GM18519 (cell line): ENCODE data around the gene CADPS2.

ENCODE experiments used
- ATAC-seq: cut with Tn5 transposase; IDR thresholded peaks from one replicate; pipeline ENCODE4 v1.9.1; 2021; ENCODE audit warnings: mild to moderate bottlenecking, moderate library complexity; ENCODE audit not compliant: unreplicated experiment, low FRiP score

CADPS2 gene

GRCh38 chr7:122622682-122623081 is 263.6 kb downstream of the CADPS2 start:
- no peak for ATAC-seq

- no peak for ATAC-seq
Measured at GRCh38 chr7:122619664-122620063, 266.6 kb downstream of the CADPS2 start.

GRCh38 chr7:122618585-122619189 is 267.6 kb downstream of the CADPS2 start:
- ATAC-seq, result no peak

- ATAC-seq, result no peak
Measured at GRCh38 chr7:122616951-122617350, 269.3 kb downstream of the CADPS2 start.

- ATAC-seq, result no peak
Measured at GRCh38 chr7:122605929-122606328, 280.3 kb downstream of the CADPS2 start.

GRCh38 chr7:122604251-122604650 is 282.0 kb downstream of the CADPS2 start:
- ATAC-seq, result no peak

- ATAC-seq, result no peak
Measured at GRCh38 chr7:122602800-122603199, 283.5 kb downstream of the CADPS2 start.

- ATAC-seq, result no peak
Measured at GRCh38 chr7:122600630-122601029, 285.6 kb downstream of the CADPS2 start.

GRCh38 chr7:122600042-122600441 is 286.2 kb downstream of the CADPS2 start:
- no peak for ATAC-seq

GRCh38 chr7:122597277-122597676 is 289.0 kb downstream of the CADPS2 start:
- ATAC-seq, result no peak

- ATAC-seq, result no peak
Measured at GRCh38 chr7:122595885-122596284, 290.4 kb downstream of the CADPS2 start.

GRCh38 chr7:122588621-122589020 is 297.6 kb downstream of the CADPS2 start:
- no peak for ATAC-seq

- no peak for ATAC-seq
Measured at GRCh38 chr7:122584676-122585251, 301.5 kb downstream of the CADPS2 start.

GRCh38 chr7:122578350-122578749 is 307.9 kb downstream of the CADPS2 start:
- no peak for ATAC-seq

- no peak for ATAC-seq
Measured at GRCh38 chr7:122577449-122578003, 308.7 kb downstream of the CADPS2 start.

GRCh38 chr7:122572706-122573105 is 313.6 kb downstream of the CADPS2 start:
- no peak for ATAC-seq

- ATAC-seq, result no peak
Measured at GRCh38 chr7:122561326-122561725, 324.9 kb downstream of the CADPS2 start.

- no peak for ATAC-seq
Measured at GRCh38 chr7:122556873-122557542, 329.3 kb downstream of the CADPS2 start.

- no peak for ATAC-seq
Measured at GRCh38 chr7:122556219-122556618, 330.0 kb downstream of the CADPS2 start.

GRCh38 chr7:122553761-122554160 is 332.5 kb downstream of the CADPS2 start:
- no peak for ATAC-seq

GRCh38 chr7:122552769-122553168 is 333.5 kb downstream of the CADPS2 start:
- ATAC-seq, result no peak

- ATAC-seq, result no peak
Measured at GRCh38 chr7:122550545-122550944, 335.7 kb downstream of the CADPS2 start.
